IMR-90 (cell line): Measurements from ENCODE around the gene ST7. TPM values are rescaled to one million over a fixed set of nuclear protein-coding genes. Genes with fewer than 3 reads are reported as not detected.

Experiments used
- ATAC-seq: fragments of 200-7000 bp; cut with Tn5 transposase; 2 replicates; pipeline ENCODE4 v1.9.1; 2020; ENCODE audit warnings: low read depth, mild to moderate bottlenecking, moderate library complexity
- BruUV-seq: library from RNA; stranded (reverse); fragments of 400-500 nt; replicated peaks from 2 replicates; lab custom pipeline; 2021; lab: Mats Ljungman, UMichigan
- CTCF ChIA-PET: fragments of 300-600 bp; formaldehyde crosslinking; extraction: SDS; loops from one replicate; lab custom pipeline; 2021; ENCODE audit warnings: antibody characterized with exemption; lab: Yijun Ruan, JAX
- POLR2A ChIA-PET: fragments of 300-600 bp; sonication (Branson Sonifier 250); formaldehyde crosslinking; loops from one replicate; lab custom pipeline; 2022; ENCODE audit warnings: antibody characterized with exemption; ENCODE audit not compliant: unreplicated experiment; lab: Charles Lee
- DNase-seq: peaks from one replicate; pipeline ENCODE4 v3.0.0; 2013
- H2AFZ ChIP-seq: replicated peaks from 2 replicates; pipeline ENCODE3; 2013; ENCODE audit warnings: low read length, mild to moderate bottlenecking; ENCODE audit not compliant: poor library complexity
- H2AK5ac ChIP-seq: 2 replicates; pipeline ENCODE4 v1.6.1; 2013; ENCODE audit warnings: low read depth, low read length, inconsistent platforms
- H2AK9ac ChIP-seq: replicated peaks from 2 replicates; pipeline ENCODE3; 2013; ENCODE audit warnings: mild to moderate bottlenecking, low read depth, low read length, moderate library complexity; ENCODE audit not compliant: poor library complexity
- H2BK120ac ChIP-seq: 2 replicates; pipeline ENCODE4 v1.6.1; 2013; ENCODE audit warnings: low read depth, low read length, inconsistent platforms
- H2BK15ac ChIP-seq: 3 replicates; pipeline ENCODE4 v1.6.1; 2013; ENCODE audit warnings: low read depth, low read length, inconsistent platforms
- H2BK20ac ChIP-seq: 2 replicates; pipeline ENCODE4 v1.6.1; 2013; ENCODE audit warnings: low read depth, mild to moderate bottlenecking, inconsistent platforms, low read length, moderate library complexity
- H2BK5ac ChIP-seq: 2 replicates; pipeline ENCODE4 v1.6.1; 2013; ENCODE audit warnings: mild to moderate bottlenecking, low read depth, low read length, inconsistent platforms; ENCODE audit not compliant: poor library complexity, severe bottlenecking
- H3K14ac ChIP-seq: replicated peaks from 2 replicates; pipeline ENCODE4 v1.6.1; 2013; ENCODE audit warnings: low read depth, low read length, inconsistent platforms
- H3K18ac ChIP-seq: 2 replicates; pipeline ENCODE4 v1.6.1; 2013; ENCODE audit warnings: low read depth, low read length, control low read depth
- H3K23ac ChIP-seq: 2 replicates; pipeline ENCODE4 v1.6.1; 2013; ENCODE audit warnings: low read depth, low read length, inconsistent platforms
- H3K27ac ChIP-seq: 2 replicates; pipeline ENCODE4 v1.5.1; 2013; ENCODE audit warnings: mild to moderate bottlenecking, control low read depth, low read length; ENCODE audit not compliant: insufficient read depth
- H3K27me3 ChIP-seq: 2 replicates; pipeline ENCODE4 v1.6.1; 2013; ENCODE audit warnings: low read length; ENCODE audit not compliant: control insufficient read depth, insufficient read depth
- H3K36me3 ChIP-seq: 2 replicates; pipeline ENCODE4 v1.6.1; 2013; ENCODE audit warnings: low read length, mixed read lengths; ENCODE audit not compliant: control insufficient read depth, insufficient read depth
- H3K4ac ChIP-seq: 2 replicates; pipeline ENCODE4 v1.6.1; 2013; ENCODE audit warnings: low read depth, low read length, inconsistent platforms
- H3K4me1 ChIP-seq: 2 replicates; pipeline ENCODE4 v1.6.1; 2013; ENCODE audit warnings: low read length, mixed read lengths; ENCODE audit not compliant: control insufficient read depth, insufficient read depth
- H3K4me2 ChIP-seq: 2 replicates; pipeline ENCODE4 v1.6.1; 2013; ENCODE audit warnings: low read depth, mild to moderate bottlenecking, control low read depth, low read length, moderate library complexity
- H3K4me3 ChIP-seq: 2 replicates; pipeline ENCODE4 v1.5.1; 2013; ENCODE audit warnings: low read depth, mild to moderate bottlenecking, control low read depth, low read length, moderate library complexity; ENCODE audit not compliant: insufficient read depth
- H3K56ac ChIP-seq: 2 replicates; pipeline ENCODE4 v1.6.1; 2013; ENCODE audit warnings: low read length, inconsistent platforms; ENCODE audit not compliant: insufficient read depth; ENCODE audit errors: extremely low read depth
- H3K79me1 ChIP-seq, 2 experiments: 2 replicates each; pipeline ENCODE4 v1.6.1; 2013; ENCODE audit warnings: low read length in 2 of 2, inconsistent platforms in 1 of 2, low read depth in 1 of 2
- H3K9ac ChIP-seq: 2 replicates; pipeline ENCODE4 v1.6.1; 2013; ENCODE audit warnings: low read depth, low read length, control low read depth
- H3K9me1 ChIP-seq: 2 replicates; pipeline ENCODE4 v1.6.1; 2013; ENCODE audit warnings: low read length, inconsistent platforms; ENCODE audit not compliant: insufficient read depth
- H3K9me3 ChIP-seq: 2 replicates; pipeline ENCODE4 v1.6.1; 2013; ENCODE audit warnings: low read length; ENCODE audit not compliant: control insufficient read depth, insufficient read depth
- H4K20me1 ChIP-seq: 2 replicates; pipeline ENCODE4 v1.6.1; 2013; ENCODE audit warnings: low read length, inconsistent platforms; ENCODE audit not compliant: insufficient read depth
- H4K5ac ChIP-seq: 2 replicates; pipeline ENCODE4 v1.6.1; 2013; ENCODE audit warnings: mild to moderate bottlenecking, low read depth, low read length, control low read depth
- H4K8ac ChIP-seq, 2 experiments: 2 replicates each; pipeline ENCODE4 v1.6.1; 2013; ENCODE audit warnings: low read depth in 2 of 2, low read length in 2 of 2, control low read depth in 1 of 2, inconsistent platforms in 1 of 2
- H4K91ac ChIP-seq: 2 replicates; pipeline ENCODE4 v1.6.1; 2013; ENCODE audit warnings: low read depth, low read length, inconsistent platforms; ENCODE audit not compliant: insufficient read depth
- BHLHE40 ChIP-seq: fragments of 150-350 bp; IDR thresholded peaks from 2 replicates; pipeline ENCODE4 v1.6.1; 2016; ENCODE audit warnings: mild to moderate bottlenecking, low read depth, low read length
- MXI1 ChIP-seq: IDR thresholded peaks from 2 replicates; pipeline ENCODE4 v1.6.1; 2012; ENCODE audit warnings: low read depth, mild to moderate bottlenecking, low read length, moderate library complexity, borderline replicate concordance
- whole genome bisulfite sequencing, 2 experiments: methylation state at CpG; one replicate each; pipeline versions ENCODE4 v1.1.5 to v1.1.7; 2013; ENCODE audit warnings: missing lambda C conversion rate in 2 of 2; ENCODE audit not compliant: insufficient read length in 1 of 2; ENCODE audit errors: extremely low coverage in 2 of 2; 5-methylcytosine and 5-hydroxymethylcytosine counted together
- dilution Hi-C: fragments of 300-500 bp; cut with HindIII; formaldehyde crosslinking; loops from one replicate; pipeline ENCODE4 v1.14.3; 2018; ENCODE audit warnings: low sequenced_read_pairs; ENCODE audit not compliant: unreplicated experiment
- in situ Hi-C: fragments of 300-500 bp; cut with MboI; formaldehyde crosslinking; loops from 3 replicates; pipeline ENCODE4 v1.14.3; 2019; ENCODE audit warnings: low sequenced_read_pairs, inconsistent platforms, mixed read lengths
- intact Hi-C: fragments of 100-400 bp; cut with micrococcal nuclease; formaldehyde crosslinking; loops from 2 replicates; pipeline ENCODE4 v1.10.0; 2022
- polyA plus RNA-seq, 3 experiments: library from polyadenylated mRNA; depleted of rRNA; stranded (reverse); fragments of >200 nt; gene quantifications; 2 replicates each; pipeline ENCODE4 v1.2.3, GENCODE V29; 2012; ENCODE audit warnings: low replicate concordance in 1 of 3
- total RNA-seq: library from RNA; depleted of rRNA; stranded (reverse); fragments of >200 nt; gene quantifications from 2 replicates; pipeline ENCODE4 v1.2.3, GENCODE V29; 2012

The ST7 gene
- total and polyA plus RNA-seq, 2 of the 4 experiments (the other 2 are of a cell fraction) = 18.6 to 26.0 TPM

DNA sequence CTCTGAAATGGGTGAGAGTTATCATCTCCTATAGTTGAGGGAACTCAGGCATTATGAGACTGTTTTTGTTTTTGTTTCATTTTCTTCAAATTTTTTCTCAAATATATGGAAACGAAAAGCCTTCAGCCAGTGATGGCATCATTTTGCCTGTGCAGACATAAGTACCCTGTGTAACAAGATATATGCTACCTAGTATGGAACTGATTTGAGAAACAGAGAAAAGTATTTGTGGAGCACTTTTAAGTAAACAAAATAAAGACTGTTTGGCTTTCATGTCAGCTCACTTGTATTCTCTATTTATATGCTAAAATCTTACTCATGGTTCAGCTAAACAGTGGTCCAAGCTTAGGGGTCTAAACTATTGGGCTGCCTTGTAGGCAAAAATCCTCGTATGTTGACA lies 219.0 kb downstream of the ST7 start:
- H3K27ac ChIP-seq = peak overlapping the region; percentile 80; the same call in 1 of the 2 replicates
- no peak overlapping the region for H3K23ac ChIP-seq
- in situ Hi-C loops (no loop called here), intact Hi-C loops (no loop called here), dilution Hi-C loops (no loop called here)
- no peak overlapping the region; the same call in 1 of the 2 replicates for H3K14ac ChIP-seq
- H4K91ac ChIP-seq = peak overlapping the region; percentile 30; the same call in 1 of the 2 replicates
- H2BK120ac ChIP-seq = peak overlapping the region; percentile 80
- H2BK5ac ChIP-seq = peak overlapping the region; percentile 77
- H2BK15ac ChIP-seq = peak overlapping the region; percentile 59; the same call in 1 of the 3 replicates
- H3K4me2 ChIP-seq = peak overlapping the region; percentile 46
- no peak overlapping the region for H3K56ac ChIP-seq
- H3K27me3 ChIP-seq = no peaks in the 10 kb centered on the region
- no peak overlapping the region; the same call in 1 of the 2 replicates for H3K18ac ChIP-seq
- peaks cover 13% of the 10 kb centered on the region; the same call in 1 of the 2 replicates for H3K9me1 ChIP-seq
- no peaks in the 10 kb centered on the region for H3K9me3 ChIP-seq
- peak overlapping the region; percentile 67 for H2AK5ac ChIP-seq
- no peaks in the 10 kb centered on the region for H3K79me1 ChIP-seq
- ATAC-seq (peak; percentile 85), DNase-seq (peak; percentile 49)
- BruUV-seq = no TSS peak
- peak overlapping the region in 1 of 2 experiments; percentile 41; a peak in 2 of 4 replicates for H4K8ac ChIP-seq
- H3K4me3 ChIP-seq = no peak overlapping the region
- TF ChIP-seq MXI1 = no peak
- no peak for TF ChIP-seq BHLHE40
- peak overlapping the region; percentile 89; the same call in 1 of the 2 replicates for H2BK20ac ChIP-seq
- peak overlapping the region; percentile 38 for H4K5ac ChIP-seq
- H3K36me3 ChIP-seq = peaks cover 5% of the 10 kb centered on the region; the same call in 1 of the 2 replicates
- no CpG with 5 or more reads among the region's 2 CpGs for WGBS, 2 experiments
- no peak overlapping the region for H2AK9ac ChIP-seq
- no peaks in the 10 kb centered on the region for H4K20me1 ChIP-seq
- H2AFZ ChIP-seq = no peak overlapping the region
- POLR2A ChIA-PET = no interaction called here
- CTCF ChIA-PET = interaction anchor here (1.1 kb wide), 1 partner anchor 15 kb away, joined by 3 read pairs; no protein-coding TSS in a partner anchor
- peaks cover 8% of the 10 kb centered on the region for H3K4me1 ChIP-seq
- peak overlapping the region; percentile 74 for H3K4ac ChIP-seq
- H3K9ac ChIP-seq = no peak overlapping the region
